PFSK-1 (cell line): ENCODE data around the gene ZNF787.

Experiments
- POLR2AphosphoS5 ChIP-seq: IDR thresholded peaks from 2 replicates; pipeline ENCODE4 v1.6.1; 2012; ENCODE audit warnings: low read depth, mild to moderate bottlenecking, control low read depth, low read length, moderate library complexity
- SIN3A ChIP-seq: IDR thresholded peaks from 2 replicates; pipeline ENCODE4 v1.6.1; 2012; ENCODE audit warnings: mild to moderate bottlenecking, low read length, moderate library complexity, borderline replicate concordance; ENCODE audit not compliant: insufficient read depth
- TAF1 ChIP-seq: IDR thresholded peaks from 2 replicates; pipeline ENCODE4 v1.6.1; 2012; ENCODE audit warnings: low read length, control low read depth, borderline replicate concordance; ENCODE audit not compliant: insufficient read depth

GRCh38 chr19:56114778-56115110 lies 6.4 kb downstream of the ZNF787 start:
- TF ChIP-seq TAF1 (no peak), SIN3A (no peak), POLR2AphosphoS5 (no peak)
